Measurements from ENCODE around the gene RAB40B. TPM values are rescaled to one million over a fixed set of nuclear protein-coding genes. Genes with fewer than 3 reads are reported as not detected.

The RAB40B gene
- total RNA-seq, 4 donors from 2014 or later, result 4.1 to 18.5 (median 11.3) TPM

GRCh38 chr17:82619641-82620040 is 78.9 kb downstream of the RAB40B start:
- DNase-seq, result no peak
- Histone ChIP-seq H3K4me3 (no peak overlapping the region), H3K27ac (no peak overlapping the region), H3K9me3 (no peaks in the 10 kb centered on the region), H3K27me3 (no peaks in the 10 kb centered on the region), H3K36me3 (no peaks in the 10 kb centered on the region), H3K4me1 (no peaks in the 10 kb centered on the region)
- TF ChIP-seq, protein P1, sequence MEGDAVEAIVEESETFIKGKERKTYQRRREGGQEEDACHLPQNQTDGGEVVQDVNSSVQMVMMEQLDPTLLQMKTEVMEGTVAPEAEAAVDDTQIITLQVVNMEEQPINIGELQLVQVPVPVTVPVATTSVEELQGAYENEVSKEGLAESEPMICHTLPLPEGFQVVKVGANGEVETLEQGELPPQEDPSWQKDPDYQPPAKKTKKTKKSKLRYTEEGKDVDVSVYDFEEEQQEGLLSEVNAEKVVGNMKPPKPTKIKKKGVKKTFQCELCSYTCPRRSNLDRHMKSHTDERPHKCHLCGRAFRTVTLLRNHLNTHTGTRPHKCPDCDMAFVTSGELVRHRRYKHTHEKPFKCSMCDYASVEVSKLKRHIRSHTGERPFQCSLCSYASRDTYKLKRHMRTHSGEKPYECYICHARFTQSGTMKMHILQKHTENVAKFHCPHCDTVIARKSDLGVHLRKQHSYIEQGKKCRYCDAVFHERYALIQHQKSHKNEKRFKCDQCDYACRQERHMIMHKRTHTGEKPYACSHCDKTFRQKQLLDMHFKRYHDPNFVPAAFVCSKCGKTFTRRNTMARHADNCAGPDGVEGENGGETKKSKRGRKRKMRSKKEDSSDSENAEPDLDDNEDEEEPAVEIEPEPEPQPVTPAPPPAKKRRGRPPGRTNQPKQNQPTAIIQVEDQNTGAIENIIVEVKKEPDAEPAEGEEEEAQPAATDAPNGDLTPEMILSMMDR (IDR thresholded peaks at IDR 0.05), result no peak
- TF ChIP-seq POLR2A (IDR thresholded peaks at IDR 0.05), result no peak
- intact Hi-C loops (cut with DNase I; ENCODE audit: low total_unique reads), result no loop called here

DNA sequence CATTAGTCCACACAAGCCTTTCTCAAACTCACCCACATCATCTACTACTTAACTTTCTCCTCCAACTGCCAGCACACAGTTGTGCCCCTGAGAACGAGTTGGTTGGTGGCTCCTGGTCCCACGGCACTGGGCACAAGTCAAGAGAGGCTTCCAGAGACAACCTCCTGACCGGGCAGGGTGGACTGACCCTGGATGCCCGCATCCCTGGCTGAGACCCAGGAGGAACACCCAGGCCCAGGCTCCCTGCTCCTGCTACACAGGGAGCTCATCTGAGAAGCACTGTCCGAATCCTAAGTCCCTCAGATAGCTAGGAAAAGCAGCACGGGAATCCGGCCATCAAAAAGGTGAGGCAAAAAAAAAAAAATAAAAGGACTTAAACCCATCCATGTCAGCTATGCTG is 79.3 kb downstream of the RAB40B start:
- Histone ChIP-seq H3K4me3 (no peak overlapping the region), H3K27me3 (no peaks in the 10 kb centered on the region), H3K9me3 (no peaks in the 10 kb centered on the region), H3K4me1 (no peaks in the 10 kb centered on the region), H3K36me3 (no peaks in the 10 kb centered on the region), H3K27ac (no peak overlapping the region)
- DNase-seq, result no peak
- intact Hi-C loops (cut with DNase I; ENCODE audit: low total_unique reads), result no loop called here
- TF ChIP-seq, protein P1 (IDR thresholded peaks at IDR 0.05), result no peak
- no peak for TF ChIP-seq POLR2A (IDR thresholded peaks at IDR 0.05)

DNA sequence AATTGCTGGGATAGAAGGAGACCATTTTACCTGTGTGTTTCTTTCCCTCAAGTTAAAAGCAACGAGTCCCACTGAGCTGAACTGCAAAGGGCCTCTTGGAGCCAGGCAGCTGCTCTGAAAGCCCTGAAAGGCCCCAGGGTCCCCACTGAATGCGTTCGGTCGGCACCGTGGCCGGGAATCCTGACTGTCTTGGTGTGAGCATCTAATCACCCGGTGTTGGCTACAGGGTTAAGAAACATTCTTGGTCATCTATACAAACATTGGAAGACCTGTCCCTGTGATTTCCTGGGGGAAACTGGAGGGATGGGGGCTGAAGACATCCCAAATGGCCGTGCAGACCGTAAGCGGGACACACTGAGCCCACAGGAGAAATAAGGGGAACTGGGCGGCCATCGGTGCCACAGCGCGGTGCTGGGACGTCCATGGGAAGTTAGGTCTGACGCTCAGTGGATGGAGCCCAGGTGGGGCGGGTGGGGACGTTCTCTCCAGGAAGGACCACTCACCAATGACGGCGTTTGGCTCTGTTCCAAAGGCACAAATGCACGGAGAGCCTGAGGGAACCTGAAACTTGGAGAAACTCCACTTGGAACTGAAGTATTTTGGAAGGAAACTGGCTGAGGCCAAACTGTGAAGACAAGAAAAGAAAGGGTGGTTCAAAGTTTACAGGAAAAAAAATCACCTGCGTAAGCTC is 82.3 kb downstream of the RAB40B start:
- Histone ChIP-seq H3K9me3 (no peaks in the 10 kb centered on the region), H3K36me3 (no peaks in the 10 kb centered on the region), H3K27me3 (no peaks in the 10 kb centered on the region), H3K4me3 (no peak overlapping the region), H3K4me1 (no peaks in the 10 kb centered on the region), H3K27ac (no peak overlapping the region)
- DNase-seq, result no peak
- intact Hi-C loops (cut with DNase I; ENCODE audit: low total_unique reads), result no loop called here
- TF ChIP-seq POLR2A (IDR thresholded peaks at IDR 0.05), result no peak
- TF ChIP-seq, protein P1 (IDR thresholded peaks at IDR 0.05), result no peak

DNA sequence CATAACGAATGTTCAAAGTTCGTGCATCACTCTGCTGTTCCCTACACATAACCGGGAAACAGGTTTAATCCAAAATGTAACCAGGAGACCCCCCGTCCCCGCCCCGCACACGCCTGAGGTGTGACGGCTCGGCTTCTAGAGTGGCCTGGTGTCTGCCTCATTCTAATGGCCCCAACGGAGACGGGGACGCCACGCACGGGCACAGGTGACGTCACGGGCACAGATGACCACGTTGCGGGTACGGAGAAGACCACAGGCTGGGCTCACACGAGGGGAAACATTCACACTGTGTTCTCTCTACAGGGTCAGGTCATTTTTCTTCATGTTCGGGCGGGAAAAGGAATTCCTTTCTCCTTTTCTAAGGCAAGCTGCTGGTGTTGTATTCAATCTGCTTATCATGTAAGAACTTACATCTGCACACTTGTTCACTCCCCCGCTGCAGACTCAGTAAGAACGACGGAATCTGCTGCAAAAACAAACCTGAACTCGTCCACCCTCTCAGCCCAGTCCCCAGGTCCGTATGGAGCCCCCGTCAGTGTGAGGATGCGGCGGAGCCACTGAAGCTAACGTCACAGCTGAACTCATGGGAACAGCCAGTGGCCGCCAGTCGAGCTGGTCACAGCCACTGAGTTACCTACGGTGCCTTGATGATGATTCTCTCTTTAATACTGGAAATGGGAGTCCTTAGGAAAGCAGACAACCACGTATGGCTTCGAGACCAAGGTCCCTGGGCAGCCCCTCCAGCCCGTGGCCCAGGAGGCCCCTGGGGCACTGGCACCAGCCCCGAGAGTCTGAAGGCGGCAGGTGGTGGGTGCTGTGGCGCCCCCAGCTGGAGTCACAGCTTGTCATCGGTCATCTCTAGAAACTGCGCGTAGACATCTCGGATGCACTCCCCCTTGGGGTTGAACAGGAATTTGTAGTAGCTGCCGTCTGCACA is 83.1 kb downstream of the RAB40B start:
- Histone ChIP-seq H3K9me3 (no peaks in the 10 kb centered on the region), H3K27ac (no peak overlapping the region), H3K4me1 (no peaks in the 10 kb centered on the region), H3K27me3 (no peaks in the 10 kb centered on the region), H3K36me3 (no peaks in the 10 kb centered on the region), H3K4me3 (no peak overlapping the region)
- no peak for DNase-seq
- TF ChIP-seq, protein P1 (IDR thresholded peaks at IDR 0.05), result no peak
- no peak for TF ChIP-seq POLR2A (IDR thresholded peaks at IDR 0.05)
- intact Hi-C loops (cut with DNase I; ENCODE audit: low total_unique reads), result no loop called here

DNA sequence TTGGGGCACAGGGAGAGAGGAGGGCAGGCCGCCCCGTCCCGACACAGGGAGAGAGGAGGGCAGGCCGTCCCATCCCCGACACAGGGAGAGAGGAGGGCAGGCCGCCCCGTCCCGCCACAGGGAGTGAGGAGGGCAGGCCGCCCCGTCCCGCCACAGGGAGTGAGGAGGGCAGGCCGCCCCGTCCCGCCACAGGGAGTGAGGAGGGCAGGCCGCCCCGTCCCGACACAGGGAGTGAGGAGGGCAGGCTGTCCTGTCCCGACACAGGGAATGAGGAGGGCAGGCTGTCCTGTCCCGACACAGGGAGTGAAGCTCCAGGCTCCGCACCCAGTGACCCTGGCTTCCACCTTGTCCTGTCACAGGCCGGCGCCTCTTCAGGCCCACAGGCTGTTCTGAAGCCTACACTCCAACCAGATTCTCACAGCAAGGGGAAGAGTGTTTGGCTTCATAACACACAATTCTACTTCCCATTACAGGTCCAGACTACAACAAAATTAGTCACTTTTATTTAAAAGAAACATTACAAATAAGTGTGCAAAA is 84.3 kb downstream of the RAB40B start:
- Histone ChIP-seq H3K27ac (no peak overlapping the region), H3K36me3 (no peaks in the 10 kb centered on the region), H3K4me3 (no peak overlapping the region), H3K27me3 (no peaks in the 10 kb centered on the region), H3K9me3 (no peaks in the 10 kb centered on the region), H3K4me1 (no peaks in the 10 kb centered on the region)
- no peak for TF ChIP-seq POLR2A (IDR thresholded peaks at IDR 0.05)
- TF ChIP-seq, protein P1 (IDR thresholded peaks at IDR 0.05), result no peak
- intact Hi-C loops (cut with DNase I; ENCODE audit: low total_unique reads), result no loop called here
- no peak for DNase-seq

Data from uterus (tissue), 4 donors.